Measurements from ENCODE around the gene TRIM26.

Gene TRIM26

GRCh38 chr6:30198166-30199084, 14.8 kb downstream of the TRIM26 start:
- Histone ChIP-seq H4K91ac (ENCODE audit: low read length) (no peak overlapping the region), H3K4me2 (ENCODE audit: low read length, poor library complexity, severe bottlenecking) (no peak overlapping the region), H4K8ac (ENCODE audit: low read length) (no peak overlapping the region), H3K27me3 (ENCODE audit: control insufficient read depth in 1 of 2, insufficient read depth in 1 of 2, low read length in 2 of 2) (no peaks in the 10 kb centered on the region), H3K36me3 (ENCODE audit: control insufficient read depth in 1 of 2, insufficient read depth in 2 of 2, low read depth in 1 of 2, low read length in 2 of 2) (peaks cover 45 to 54% of the 10 kb centered on the region in 2 experiments), H3K27ac (ENCODE audit: low read length, poor library complexity, severe bottlenecking) (no peak overlapping the region), H2BK15ac (ENCODE audit: low read depth, poor library complexity, severe bottlenecking) (no peak overlapping the region), H2BK5ac (ENCODE audit: low read depth, low read length, poor library complexity, severe bottlenecking) (no peak overlapping the region), H3K9ac (ENCODE audit: low read length) (no peak overlapping the region), H3K4me1 (ENCODE audit: control insufficient read depth, insufficient read depth, low read depth, low read length) (peaks cover 5% of the 10 kb centered on the region), H3K23ac (ENCODE audit: low read length in 2 of 2) (peak overlapping the region in 1 of 2 experiments; percentile 75), H2BK12ac (ENCODE audit: low read length in 2 of 2) (no peak overlapping the region), H3K79me1 (replicated peaks; ENCODE audit: low read length, poor library complexity, severe bottlenecking) (peaks cover 51% of the 10 kb centered on the region), H2BK120ac (ENCODE audit: low read depth, low read length) (no peak overlapping the region), H3K4me3 (ENCODE audit: insufficient read depth in 1 of 2, low read depth in 1 of 2, low read length in 2 of 2) (no peak overlapping the region), H3K9me3 (ENCODE audit: control insufficient read depth, low read length) (no peaks in the 10 kb centered on the region), H3K18ac (ENCODE audit: low read depth in 1 of 2, low read length in 2 of 2) (no peak overlapping the region), H3K14ac (ENCODE audit: low read length in 2 of 2) (no peak overlapping the region), H3K4ac (ENCODE audit: low read depth in 1 of 2, low read length in 2 of 2) (no peak overlapping the region), H2AFZ (ENCODE audit: low read depth, low read length) (no peak overlapping the region), H2AK5ac (ENCODE audit: low read length, severe bottlenecking) (no peak overlapping the region)
- 96% methylated on average over 34 of the region's 34 CpGs for WGBS
- DNase-seq = no peak

- Histone ChIP-seq H2BK15ac (ENCODE audit: low read depth, poor library complexity, severe bottlenecking) (no peak overlapping the region), H3K4me2 (ENCODE audit: low read length, poor library complexity, severe bottlenecking) (no peak overlapping the region), H3K27me3 (ENCODE audit: control insufficient read depth in 1 of 2, insufficient read depth in 1 of 2, low read length in 2 of 2) (no peaks in the 10 kb centered on the region), H3K9me3 (ENCODE audit: control insufficient read depth, low read length) (no peaks in the 10 kb centered on the region), H4K8ac (ENCODE audit: low read length) (no peak overlapping the region), H2BK120ac (ENCODE audit: low read depth, low read length) (no peak overlapping the region), H2BK12ac (ENCODE audit: low read length in 2 of 2) (no peak overlapping the region), H3K79me1 (replicated peaks; ENCODE audit: low read length, poor library complexity, severe bottlenecking) (peaks cover 58% of the 10 kb centered on the region), H3K4me3 (ENCODE audit: insufficient read depth in 1 of 2, low read depth in 1 of 2, low read length in 2 of 2) (no peak overlapping the region), H4K91ac (ENCODE audit: low read length) (no peak overlapping the region), H3K27ac (ENCODE audit: low read length, poor library complexity, severe bottlenecking) (no peak overlapping the region), H2AK5ac (ENCODE audit: low read length, severe bottlenecking) (no peak overlapping the region), H3K14ac (ENCODE audit: low read length in 2 of 2) (no peak overlapping the region), H2BK5ac (ENCODE audit: low read depth, low read length, poor library complexity, severe bottlenecking) (no peak overlapping the region), H3K4ac (ENCODE audit: low read depth in 1 of 2, low read length in 2 of 2) (no peak overlapping the region), H3K9ac (ENCODE audit: low read length) (no peak overlapping the region), H3K36me3 (ENCODE audit: control insufficient read depth in 1 of 2, insufficient read depth in 2 of 2, low read depth in 1 of 2, low read length in 2 of 2) (peaks cover 53 to 60% of the 10 kb centered on the region in 2 experiments), H2AFZ (ENCODE audit: low read depth, low read length) (no peak overlapping the region), H3K18ac (ENCODE audit: low read depth in 1 of 2, low read length in 2 of 2) (no peak overlapping the region), H3K23ac (ENCODE audit: low read length in 2 of 2) (no peak overlapping the region), H3K4me1 (ENCODE audit: control insufficient read depth, insufficient read depth, low read depth, low read length) (peaks cover 9% of the 10 kb centered on the region)
- DNase-seq = no peak
- WGBS = 97% methylated on average over 12 of the region's 12 CpGs
Measured at GRCh38 chr6:30196376-30196775, 16.8 kb downstream of the TRIM26 start.

GRCh38 chr6:30195951-30196350, 17.3 kb downstream of the TRIM26 start:
- no peak overlapping the region for H3K23ac ChIP-seq (ENCODE audit: low read length in 2 of 2)
- no peaks in the 10 kb centered on the region for H3K27me3 ChIP-seq (ENCODE audit: control insufficient read depth in 1 of 2, insufficient read depth in 1 of 2, low read length in 2 of 2)
- no peak overlapping the region for H3K4ac ChIP-seq (ENCODE audit: low read depth in 1 of 2, low read length in 2 of 2)
- no peak overlapping the region for H4K8ac ChIP-seq (ENCODE audit: low read length)
- WGBS = 100% methylated on average over 1 of the region's 1 CpG
- no peak overlapping the region for H2BK5ac ChIP-seq (ENCODE audit: low read depth, low read length, poor library complexity, severe bottlenecking)
- no peak overlapping the region for H3K4me3 ChIP-seq (ENCODE audit: insufficient read depth in 1 of 2, low read depth in 1 of 2, low read length in 2 of 2)
- H3K27ac ChIP-seq (ENCODE audit: low read length, poor library complexity, severe bottlenecking) = no peak overlapping the region
- no peak overlapping the region for H2AK5ac ChIP-seq (ENCODE audit: low read length, severe bottlenecking)
- no peak overlapping the region for H2BK12ac ChIP-seq (ENCODE audit: low read length in 2 of 2)
- peaks cover 54 to 61% of the 10 kb centered on the region in 2 experiments for H3K36me3 ChIP-seq (ENCODE audit: control insufficient read depth in 1 of 2, insufficient read depth in 2 of 2, low read depth in 1 of 2, low read length in 2 of 2)
- no peak overlapping the region for H2BK15ac ChIP-seq (ENCODE audit: low read depth, poor library complexity, severe bottlenecking)
- peaks cover 58% of the 10 kb centered on the region for H3K79me1 ChIP-seq (replicated peaks; ENCODE audit: low read length, poor library complexity, severe bottlenecking)
- H2BK120ac ChIP-seq (ENCODE audit: low read depth, low read length) = no peak overlapping the region
- no peak overlapping the region for H3K9ac ChIP-seq (ENCODE audit: low read length)
- no peak overlapping the region for H2AFZ ChIP-seq (ENCODE audit: low read depth, low read length)
- DNase-seq = no peak
- H3K4me1 ChIP-seq (ENCODE audit: control insufficient read depth, insufficient read depth, low read depth, low read length) = peaks cover 9% of the 10 kb centered on the region
- no peak overlapping the region for H3K14ac ChIP-seq (ENCODE audit: low read length in 2 of 2)
- H4K91ac ChIP-seq (ENCODE audit: low read length) = no peak overlapping the region
- H3K18ac ChIP-seq (ENCODE audit: low read depth in 1 of 2, low read length in 2 of 2) = no peak overlapping the region
- no peak overlapping the region for H3K4me2 ChIP-seq (ENCODE audit: low read length, poor library complexity, severe bottlenecking)
- H3K9me3 ChIP-seq (ENCODE audit: control insufficient read depth, low read length) = no peaks in the 10 kb centered on the region

- WGBS = 83% methylated on average over 7 of the region's 8 CpGs
- DNase-seq = peak; percentile 46
- no peak overlapping the region for H2BK5ac ChIP-seq (ENCODE audit: low read depth, low read length, poor library complexity, severe bottlenecking)
- H3K4me1 ChIP-seq (ENCODE audit: control insufficient read depth, insufficient read depth, low read depth, low read length) = peaks cover 9% of the 10 kb centered on the region
- H3K36me3 ChIP-seq (ENCODE audit: control insufficient read depth in 1 of 2, insufficient read depth in 2 of 2, low read depth in 1 of 2, low read length in 2 of 2) = peaks cover 55 to 61% of the 10 kb centered on the region in 2 experiments
- no peak overlapping the region for H3K27ac ChIP-seq (ENCODE audit: low read length, poor library complexity, severe bottlenecking)
- no peak overlapping the region for H4K91ac ChIP-seq (ENCODE audit: low read length)
- H3K14ac ChIP-seq (ENCODE audit: low read length in 2 of 2) = no peak overlapping the region
- no peak overlapping the region for H3K9ac ChIP-seq (ENCODE audit: low read length)
- no peaks in the 10 kb centered on the region for H3K27me3 ChIP-seq (ENCODE audit: control insufficient read depth in 1 of 2, insufficient read depth in 1 of 2, low read length in 2 of 2)
- H3K4me2 ChIP-seq (ENCODE audit: low read length, poor library complexity, severe bottlenecking) = no peak overlapping the region
- no peak overlapping the region for H4K8ac ChIP-seq (ENCODE audit: low read length)
- no peak overlapping the region for H2AFZ ChIP-seq (ENCODE audit: low read depth, low read length)
- no peak overlapping the region for H2BK120ac ChIP-seq (ENCODE audit: low read depth, low read length)
- H2BK12ac ChIP-seq (ENCODE audit: low read length in 2 of 2) = no peak overlapping the region
- peak overlapping the region in 1 of 2 experiments; percentile 4 for H3K18ac ChIP-seq (ENCODE audit: low read depth in 1 of 2, low read length in 2 of 2)
- no peak overlapping the region for H3K4ac ChIP-seq (ENCODE audit: low read depth in 1 of 2, low read length in 2 of 2)
- H3K9me3 ChIP-seq (ENCODE audit: control insufficient read depth, low read length) = no peaks in the 10 kb centered on the region
- peaks cover 55% of the 10 kb centered on the region for H3K79me1 ChIP-seq (replicated peaks; ENCODE audit: low read length, poor library complexity, severe bottlenecking)
- H3K4me3 ChIP-seq (ENCODE audit: insufficient read depth in 1 of 2, low read depth in 1 of 2, low read length in 2 of 2) = no peak overlapping the region
- no peak overlapping the region for H2BK15ac ChIP-seq (ENCODE audit: low read depth, poor library complexity, severe bottlenecking)
- H2AK5ac ChIP-seq (ENCODE audit: low read length, severe bottlenecking) = no peak overlapping the region
- no peak overlapping the region for H3K23ac ChIP-seq (ENCODE audit: low read length in 2 of 2)
Measured at GRCh38 chr6:30194797-30195690, 18.2 kb downstream of the TRIM26 start.

Measured in mesenchymal stem cell (in vitro differentiated cells and primary cell).